Peyer's patch (tissue), 4 donors: ENCODE results near the gene STC2. TPM values are rescaled to one million over a fixed set of nuclear protein-coding genes. Genes with fewer than 3 reads are reported as not detected.

Experiments
- DNase-seq, 3 donors: peaks; one replicate each; pipeline ENCODE4 v3.0.0-alpha.2; 2017 to 2019
- H3K27ac ChIP-seq, 4 donors: fragments of 200-600 bp; sonication (generic); one replicate each; pipeline ENCODE4 v1.5.1; 2016 to 2019
- H3K27me3 ChIP-seq, 2 donors: fragments of 200-600 bp; sonication (generic); one replicate each; pipeline ENCODE4 v1.5.1; 2019
- H3K36me3 ChIP-seq, 3 donors: fragments of 200-600 bp; sonication (generic); one replicate each; pipeline ENCODE4 v1.5.1; 2016 to 2019
- H3K4me1 ChIP-seq, 4 donors: fragments of 200-600 bp; sonication (generic); one replicate each; pipeline ENCODE4 v1.5.1; 2016 to 2019
- H3K4me3 ChIP-seq, 4 donors: fragments of 200-600 bp; sonication (generic); 1 replicate in 3 of 4; 2 replicates in 1 of 4; pipeline ENCODE4 v1.5.1; 2016 to 2019; ENCODE audit warnings: mild to moderate bottlenecking in 1 of 4
- H3K9me3 ChIP-seq, 4 donors: fragments of 200-600 bp; sonication (generic); one replicate each; pipeline ENCODE4 v1.5.1; 2016 to 2019; ENCODE audit warnings: mild to moderate bottlenecking in 1 of 4
- POLR2A ChIP-seq, 2 donors: fragments of 450-650 bp; IDR thresholded peaks; one replicate each; pipeline ENCODE4 v1.5.1; 2017; ENCODE audit warnings: antibody characterized with exemption in 2 of 2, mild to moderate bottlenecking in 2 of 2, moderate library complexity in 2 of 2
- total RNA-seq, 4 donors: library from RNA; depleted of rRNA; stranded (reverse); fragments of >200 nt; gene quantifications; one replicate each; pipeline ENCODE4 v1.1.0, GENCODE V29; 2016
- TF ChIP-seq, protein P1 (sequence below), 6 experiments: fragments of 450-650 bp in 4 of 6; fragments of 200-600 bp in 2 of 6; sonication (generic) in 1 of 6; IDR thresholded peaks; one replicate each; pipeline ENCODE4 v1.5.1; 2017 to 2019; ENCODE audit warnings: antibody characterized with exemption in 6 of 6, mild to moderate bottlenecking in 3 of 6, moderate library complexity in 1 of 6

Gene STC2
- total RNA-seq, 4 donors from 2014 or later: 0.83 to 3.8 (median 1.7) TPM

GRCh38 chr5:173278641-173279040, 49.6 kb downstream of the STC2 start:
- H3K4me1 ChIP-seq: peaks cover 0 to 3% (median 0%) of the 10 kb centered on the region in 4 donors
- no peak for DNase-seq
- TF ChIP-seq, protein P1, sequence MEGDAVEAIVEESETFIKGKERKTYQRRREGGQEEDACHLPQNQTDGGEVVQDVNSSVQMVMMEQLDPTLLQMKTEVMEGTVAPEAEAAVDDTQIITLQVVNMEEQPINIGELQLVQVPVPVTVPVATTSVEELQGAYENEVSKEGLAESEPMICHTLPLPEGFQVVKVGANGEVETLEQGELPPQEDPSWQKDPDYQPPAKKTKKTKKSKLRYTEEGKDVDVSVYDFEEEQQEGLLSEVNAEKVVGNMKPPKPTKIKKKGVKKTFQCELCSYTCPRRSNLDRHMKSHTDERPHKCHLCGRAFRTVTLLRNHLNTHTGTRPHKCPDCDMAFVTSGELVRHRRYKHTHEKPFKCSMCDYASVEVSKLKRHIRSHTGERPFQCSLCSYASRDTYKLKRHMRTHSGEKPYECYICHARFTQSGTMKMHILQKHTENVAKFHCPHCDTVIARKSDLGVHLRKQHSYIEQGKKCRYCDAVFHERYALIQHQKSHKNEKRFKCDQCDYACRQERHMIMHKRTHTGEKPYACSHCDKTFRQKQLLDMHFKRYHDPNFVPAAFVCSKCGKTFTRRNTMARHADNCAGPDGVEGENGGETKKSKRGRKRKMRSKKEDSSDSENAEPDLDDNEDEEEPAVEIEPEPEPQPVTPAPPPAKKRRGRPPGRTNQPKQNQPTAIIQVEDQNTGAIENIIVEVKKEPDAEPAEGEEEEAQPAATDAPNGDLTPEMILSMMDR (IDR thresholded peaks at IDR 0.05): no peak
- no peak for TF ChIP-seq POLR2A (IDR thresholded peaks at IDR 0.05)
- H3K9me3 ChIP-seq: no peaks in the 10 kb centered on the region
- no peak overlapping the region for H3K27ac ChIP-seq
- no peaks in the 10 kb centered on the region for H3K36me3 ChIP-seq
- H3K4me3 ChIP-seq: no peak overlapping the region
- no peaks in the 10 kb centered on the region for H3K27me3 ChIP-seq

DNA sequence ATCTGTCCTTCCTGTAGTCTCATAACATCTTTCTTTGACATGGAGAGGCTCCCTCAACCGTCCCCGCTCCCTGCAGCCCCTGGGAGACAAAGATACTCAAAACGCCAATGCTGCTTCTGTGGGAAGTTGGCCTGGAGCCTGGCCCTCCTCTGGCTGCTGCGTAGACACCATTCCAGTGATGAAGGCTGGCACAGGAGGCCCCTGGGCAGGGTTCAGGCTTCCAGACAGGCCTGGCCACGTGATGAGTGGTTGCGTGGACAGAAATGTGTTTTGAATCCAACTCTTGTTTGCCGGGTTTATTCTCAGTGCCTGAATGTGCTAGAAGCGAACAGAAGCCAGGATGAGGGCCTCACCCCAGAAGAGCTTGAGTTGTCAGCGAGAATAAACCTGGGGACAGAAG, 50.0 kb downstream of the STC2 start:
- DNase-seq: no peak
- Histone ChIP-seq H3K4me3 (no peak overlapping the region), H3K27me3 (no peaks in the 10 kb centered on the region), H3K4me1 (no peaks in the 10 kb centered on the region), H3K9me3 (no peaks in the 10 kb centered on the region), H3K36me3 (no peaks in the 10 kb centered on the region), H3K27ac (no peak overlapping the region)
- TF ChIP-seq POLR2A (IDR thresholded peaks at IDR 0.05): no peak
- TF ChIP-seq, protein P1 (IDR thresholded peaks at IDR 0.05): no peak

- no peaks in the 10 kb centered on the region for H3K36me3 ChIP-seq
- no peaks in the 10 kb centered on the region for H3K9me3 ChIP-seq
- TF ChIP-seq POLR2A (IDR thresholded peaks at IDR 0.05): no peak
- TF ChIP-seq, protein P1 (IDR thresholded peaks at IDR 0.05): no peak
- no peak for DNase-seq
- H3K27me3 ChIP-seq: no peaks in the 10 kb centered on the region
- H3K27ac ChIP-seq: no peak overlapping the region
- H3K4me3 ChIP-seq: no peak overlapping the region
- H3K4me1 ChIP-seq: no peaks in the 10 kb centered on the region
Observed at GRCh38 chr5:173274771-173275170, 53.4 kb downstream of the STC2 start.

DNA sequence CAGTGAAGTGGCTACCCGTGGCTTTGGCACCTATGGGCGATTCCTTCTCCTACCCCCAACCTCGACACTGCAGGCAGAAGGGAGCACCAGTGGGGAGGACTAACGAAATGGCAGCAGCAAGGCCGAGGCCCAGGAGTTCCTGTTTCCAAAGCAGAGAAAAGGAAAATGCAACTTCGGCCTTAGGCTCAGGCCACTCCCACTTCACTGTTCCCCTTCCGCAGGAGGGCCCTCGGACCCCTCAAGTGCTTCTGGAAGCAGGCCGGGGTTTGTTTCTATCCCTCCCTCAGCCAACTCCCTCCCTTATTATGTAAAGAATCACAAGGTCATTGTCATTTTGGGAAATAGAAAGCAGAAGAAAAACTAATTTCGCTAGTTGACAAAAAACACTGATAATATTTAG, 56.8 kb downstream of the STC2 start:
- TF ChIP-seq, protein P1 (IDR thresholded peaks at IDR 0.05): no peak
- TF ChIP-seq POLR2A (IDR thresholded peaks at IDR 0.05): no peak
- Histone ChIP-seq H3K4me1 (no peaks in the 10 kb centered on the region), H3K4me3 (no peak overlapping the region), H3K9me3 (no peaks in the 10 kb centered on the region), H3K27ac (no peak overlapping the region), H3K27me3 (no peaks in the 10 kb centered on the region), H3K36me3 (no peaks in the 10 kb centered on the region)
- no peak for DNase-seq

DNA sequence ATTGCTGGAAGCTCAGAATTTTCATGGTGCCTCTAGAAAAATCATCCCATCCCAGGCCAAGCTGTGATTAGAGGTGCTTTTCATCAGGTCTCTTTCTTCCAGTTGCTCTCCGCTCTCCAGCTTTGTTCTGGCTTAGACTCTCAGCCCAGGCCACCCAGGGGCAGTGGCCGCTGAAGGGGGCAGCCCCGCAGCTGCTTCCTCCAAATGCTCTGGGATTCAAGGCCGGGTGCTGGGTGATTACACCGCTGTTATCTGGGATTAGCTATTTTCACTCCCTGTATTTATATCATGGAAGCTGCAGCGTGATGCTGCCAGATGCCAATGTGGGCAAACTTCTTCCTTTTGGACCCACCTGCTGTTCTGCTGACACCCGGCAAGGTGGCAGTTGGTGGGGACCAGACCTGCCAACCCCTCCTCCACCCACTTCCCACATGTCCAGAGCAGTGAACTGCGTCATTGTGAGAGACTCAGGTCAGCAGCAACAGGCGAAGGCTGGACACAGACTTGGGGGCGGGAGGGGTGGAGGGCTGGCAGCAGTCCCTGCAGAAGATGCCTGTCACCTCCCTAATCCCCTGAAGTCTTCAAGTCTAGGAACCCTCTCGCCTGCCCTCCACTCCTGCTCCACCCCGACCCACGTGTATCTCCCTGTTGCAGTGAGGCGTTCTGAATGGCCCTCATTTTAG, 59.3 kb downstream of the STC2 start:
- Histone ChIP-seq H3K36me3 (no peaks in the 10 kb centered on the region), H3K4me1 (no peaks in the 10 kb centered on the region), H3K4me3 (no peak overlapping the region), H3K27ac (no peak overlapping the region), H3K27me3 (no peaks in the 10 kb centered on the region), H3K9me3 (no peaks in the 10 kb centered on the region)
- no peak for TF ChIP-seq POLR2A (IDR thresholded peaks at IDR 0.05)
- TF ChIP-seq, protein P1 (IDR thresholded peaks at IDR 0.05): no peak
- no peak for DNase-seq
